ENCODE results near the gene TSPAN17.

Gene TSPAN17

GRCh38 chr5:176628406-176629228, 18.7 kb upstream of the TSPAN17 start:
- H3K4me3 ChIP-seq (ENCODE audit: low read depth, low read length): no peak overlapping the region
- TF ChIP-seq CTCF (IDR thresholded peaks at IDR 0.05; ENCODE audit: borderline replicate concordance, insufficient read depth, low read depth, low read length): no peak

GRCh38 chr5:176629317-176629852, 17.9 kb upstream of the TSPAN17 start:
- H3K4me3 ChIP-seq (ENCODE audit: low read depth, low read length): no peak overlapping the region
- no peak for TF ChIP-seq CTCF (IDR thresholded peaks at IDR 0.05; ENCODE audit: borderline replicate concordance, insufficient read depth, low read depth, low read length)

- no peak for TF ChIP-seq CTCF (IDR thresholded peaks at IDR 0.05; ENCODE audit: borderline replicate concordance, insufficient read depth, low read depth, low read length)
- no peak within 1 kb of the TSS for H3K4me3 ChIP-seq (ENCODE audit: low read depth, low read length)
Measured at GRCh38 chr5:176629853-176630680, 17.2 kb upstream of the TSPAN17 start, which contains the start of the genes EIF4E1B and SNCB. TSS of gene EIF4E1B (plus strand) at chr5:176630675. CDS start at chr5:176642788, 12,113 bp downstream. TSS of gene SNCB (minus strand) at chr5:176630534. CDS start at chr5:176629654, 880 bp downstream.

GRCh38 chr5:176630681-176631222, 16.5 kb upstream of the TSPAN17 start:
- H3K4me3 ChIP-seq (ENCODE audit: low read depth, low read length): no peak overlapping the region
- no peak for TF ChIP-seq CTCF (IDR thresholded peaks at IDR 0.05; ENCODE audit: borderline replicate concordance, insufficient read depth, low read depth, low read length)

GRCh38 chr5:176631383-176632200, 15.7 kb upstream of the TSPAN17 start:
- H3K4me3 ChIP-seq (ENCODE audit: low read depth, low read length): no peak overlapping the region
- no peak for TF ChIP-seq CTCF (IDR thresholded peaks at IDR 0.05; ENCODE audit: borderline replicate concordance, insufficient read depth, low read depth, low read length)

- no peak for TF ChIP-seq CTCF (IDR thresholded peaks at IDR 0.05; ENCODE audit: borderline replicate concordance, insufficient read depth, low read depth, low read length)
- no peak overlapping the region for H3K4me3 ChIP-seq (ENCODE audit: low read depth, low read length)
Measured at GRCh38 chr5:176632745-176633144, 14.5 kb upstream of the TSPAN17 start.
